WI38 (cell line): ENCODE data around the gene BMAL1.

ENCODE experiments used
- H3K4me3 ChIP-seq: 2 replicates; pipeline ENCODE4 v1.5.1; 2011; ENCODE audit warnings: low read depth, mild to moderate bottlenecking, control low read depth, low read length
- CTCF ChIP-seq: IDR thresholded peaks from 2 replicates; pipeline ENCODE4 v1.5.1; 2012; ENCODE audit warnings: low read depth, mild to moderate bottlenecking, control low read depth, low read length

The BMAL1 gene

GRCh38 chr11:13368041-13368446, 90.5 kb downstream of the BMAL1 start:
- TF ChIP-seq CTCF = no peak
- no peak overlapping the region for H3K4me3 ChIP-seq

GRCh38 chr11:13373216-13373615, 95.6 kb downstream of the BMAL1 start:
- H3K4me3 ChIP-seq = no peak overlapping the region
- TF ChIP-seq CTCF = no peak

- no peak overlapping the region for H3K4me3 ChIP-seq
- no peak for TF ChIP-seq CTCF
Measured at GRCh38 chr11:13375798-13376197, 98.2 kb downstream of the BMAL1 start.

- no peak overlapping the region for H3K4me3 ChIP-seq
- no peak for TF ChIP-seq CTCF
Measured at GRCh38 chr11:13376402-13376801, 98.8 kb downstream of the BMAL1 start.

GRCh38 chr11:13376838-13377237, 99.2 kb downstream of the BMAL1 start:
- no peak overlapping the region for H3K4me3 ChIP-seq
- no peak for TF ChIP-seq CTCF

GRCh38 chr11:13378316-13378715, 100.7 kb downstream of the BMAL1 start:
- TF ChIP-seq CTCF = no peak
- no peak overlapping the region for H3K4me3 ChIP-seq

- TF ChIP-seq CTCF = no peak
- no peak overlapping the region for H3K4me3 ChIP-seq
Measured at GRCh38 chr11:13380731-13381130, 103.1 kb downstream of the BMAL1 start.

- H3K4me3 ChIP-seq = no peak overlapping the region
- TF ChIP-seq CTCF = no peak
Measured at GRCh38 chr11:13382751-13383150, 105.2 kb downstream of the BMAL1 start.
